Measurements from ENCODE around the gene UBASH3A. TPM values are rescaled to one million over a fixed set of nuclear protein-coding genes. Genes with fewer than 3 reads are reported as not detected.

The UBASH3A gene
- total RNA-seq, 1 donor from 2014 or later: not detected

DNA sequence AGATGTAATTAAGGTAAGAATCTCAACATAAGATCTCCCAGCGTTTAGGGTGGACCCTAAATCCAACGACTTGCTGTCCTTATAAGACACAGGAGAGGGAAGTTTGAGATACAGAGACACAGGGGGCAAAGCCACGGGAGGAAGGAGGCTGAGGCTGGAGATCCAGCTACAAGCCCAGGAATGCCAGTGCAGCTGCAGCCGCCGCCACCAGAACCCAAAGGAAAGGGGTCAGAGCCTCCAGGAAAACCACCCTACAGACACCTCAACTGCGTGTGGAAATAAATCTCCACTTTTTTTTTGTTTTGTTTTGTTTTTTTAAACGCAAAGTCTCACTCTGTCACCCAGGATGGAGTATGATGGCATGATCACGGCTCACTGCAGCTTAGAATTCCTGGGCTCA, 25.3 kb upstream of the UBASH3A start:
- Mint-ChIP-seq H3K9me3 (peaks cover 5% of the 10 kb centered on the region), H3K4me1 (no peaks in the 10 kb centered on the region), H3K27ac (ENCODE audit: unreplicated experiment) (no peak overlapping the region), H3K4me3 (no peak overlapping the region), H3K36me3 (ENCODE audit: low read depth) (no peaks in the 10 kb centered on the region), H3K27me3 (ENCODE audit: low read depth) (no peaks in the 10 kb centered on the region)
- TF ChIP-seq, protein P1, sequence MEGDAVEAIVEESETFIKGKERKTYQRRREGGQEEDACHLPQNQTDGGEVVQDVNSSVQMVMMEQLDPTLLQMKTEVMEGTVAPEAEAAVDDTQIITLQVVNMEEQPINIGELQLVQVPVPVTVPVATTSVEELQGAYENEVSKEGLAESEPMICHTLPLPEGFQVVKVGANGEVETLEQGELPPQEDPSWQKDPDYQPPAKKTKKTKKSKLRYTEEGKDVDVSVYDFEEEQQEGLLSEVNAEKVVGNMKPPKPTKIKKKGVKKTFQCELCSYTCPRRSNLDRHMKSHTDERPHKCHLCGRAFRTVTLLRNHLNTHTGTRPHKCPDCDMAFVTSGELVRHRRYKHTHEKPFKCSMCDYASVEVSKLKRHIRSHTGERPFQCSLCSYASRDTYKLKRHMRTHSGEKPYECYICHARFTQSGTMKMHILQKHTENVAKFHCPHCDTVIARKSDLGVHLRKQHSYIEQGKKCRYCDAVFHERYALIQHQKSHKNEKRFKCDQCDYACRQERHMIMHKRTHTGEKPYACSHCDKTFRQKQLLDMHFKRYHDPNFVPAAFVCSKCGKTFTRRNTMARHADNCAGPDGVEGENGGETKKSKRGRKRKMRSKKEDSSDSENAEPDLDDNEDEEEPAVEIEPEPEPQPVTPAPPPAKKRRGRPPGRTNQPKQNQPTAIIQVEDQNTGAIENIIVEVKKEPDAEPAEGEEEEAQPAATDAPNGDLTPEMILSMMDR (conservative IDR thresholded peaks at IDR 0.05): no peak
- no peak for DNase-seq (ENCODE audit: low read depth, low spot score)

DNA sequence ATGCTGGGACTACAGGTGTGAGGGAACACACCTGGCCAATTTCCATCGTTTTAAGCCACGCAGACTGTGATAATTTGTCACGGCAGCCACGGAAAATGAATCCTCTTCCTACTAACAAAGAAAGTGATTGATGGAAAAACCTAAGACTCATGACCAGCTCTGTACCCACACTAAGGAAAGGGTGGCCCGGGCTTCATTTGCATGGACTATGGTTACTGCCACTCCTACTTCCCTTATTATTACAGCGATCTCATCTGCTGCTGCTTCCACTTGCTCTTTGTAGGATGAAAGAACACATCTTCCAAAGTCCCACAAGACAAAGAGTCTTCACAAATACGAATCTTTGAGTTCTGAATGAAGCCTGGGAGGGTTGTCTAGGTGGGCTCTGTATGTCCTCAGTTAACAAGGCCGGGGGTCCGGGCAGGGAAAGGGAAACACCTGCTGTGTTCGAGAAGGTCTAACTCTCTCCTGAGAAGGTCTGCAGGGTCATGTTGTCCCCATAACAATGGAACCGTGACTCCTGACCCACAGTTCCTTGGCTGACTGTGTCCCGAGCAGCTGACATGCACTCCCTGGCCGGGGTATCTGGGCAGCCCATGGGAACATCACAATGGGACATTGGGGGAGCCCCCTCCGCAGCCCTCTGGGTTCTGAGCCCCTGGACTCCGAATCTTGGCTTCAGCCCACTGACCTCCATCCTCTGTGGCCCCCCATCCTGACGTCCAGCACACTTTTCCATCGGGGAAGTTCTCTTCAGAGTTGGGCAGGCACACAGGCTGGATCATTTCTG, 24.1 kb upstream of the UBASH3A start:
- Mint-ChIP-seq H3K9me3 (peaks cover 5% of the 10 kb centered on the region), H3K4me3 (no peak overlapping the region), H3K27me3 (ENCODE audit: low read depth) (peaks cover 4% of the 10 kb centered on the region), H3K27ac (ENCODE audit: unreplicated experiment) (no peak overlapping the region), H3K36me3 (ENCODE audit: low read depth) (no peaks in the 10 kb centered on the region), H3K4me1 (no peaks in the 10 kb centered on the region)
- no peak for DNase-seq (ENCODE audit: low read depth, low spot score)
- TF ChIP-seq, protein P1 (conservative IDR thresholded peaks at IDR 0.05): no peak

DNA sequence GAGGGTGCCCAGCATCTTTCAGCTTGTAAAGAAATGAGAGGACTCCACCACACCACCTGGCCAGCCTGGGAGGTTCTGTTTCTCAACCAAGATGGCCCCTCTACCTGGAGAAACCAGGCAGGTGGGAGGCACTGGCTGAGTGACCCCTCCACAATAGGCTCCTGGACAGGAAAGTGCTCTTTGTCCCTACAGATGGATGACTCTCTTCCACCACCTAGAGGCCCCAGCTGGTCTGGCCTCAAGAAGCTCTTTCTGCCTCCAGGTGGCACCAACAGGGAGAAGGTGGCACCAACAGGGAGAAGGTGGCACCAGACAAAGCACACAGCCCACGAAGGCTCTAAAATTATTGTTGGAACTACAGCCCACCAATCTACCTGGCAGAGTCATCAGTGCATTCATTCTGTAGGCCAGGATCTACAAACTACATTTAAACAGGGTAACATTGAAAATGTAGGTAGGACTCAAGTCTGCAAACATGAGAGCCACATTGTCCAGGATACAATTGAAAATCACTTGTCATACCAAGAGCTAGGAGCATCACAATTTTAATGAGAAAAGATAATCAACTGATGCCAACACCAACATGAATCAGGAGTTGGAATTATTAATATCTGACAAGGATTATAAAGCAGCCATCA, 22.2 kb upstream of the UBASH3A start:
- TF ChIP-seq, protein P1 (conservative IDR thresholded peaks at IDR 0.05): peak; percentile 54
- Mint-ChIP-seq H3K4me3 (no peak overlapping the region), H3K4me1 (no peaks in the 10 kb centered on the region), H3K27ac (ENCODE audit: unreplicated experiment) (no peak overlapping the region), H3K9me3 (peaks cover 5% of the 10 kb centered on the region), H3K27me3 (ENCODE audit: low read depth) (peaks cover 7% of the 10 kb centered on the region), H3K36me3 (ENCODE audit: low read depth) (no peaks in the 10 kb centered on the region)
- DNase-seq (ENCODE audit: low read depth, low spot score): no peak

DNA sequence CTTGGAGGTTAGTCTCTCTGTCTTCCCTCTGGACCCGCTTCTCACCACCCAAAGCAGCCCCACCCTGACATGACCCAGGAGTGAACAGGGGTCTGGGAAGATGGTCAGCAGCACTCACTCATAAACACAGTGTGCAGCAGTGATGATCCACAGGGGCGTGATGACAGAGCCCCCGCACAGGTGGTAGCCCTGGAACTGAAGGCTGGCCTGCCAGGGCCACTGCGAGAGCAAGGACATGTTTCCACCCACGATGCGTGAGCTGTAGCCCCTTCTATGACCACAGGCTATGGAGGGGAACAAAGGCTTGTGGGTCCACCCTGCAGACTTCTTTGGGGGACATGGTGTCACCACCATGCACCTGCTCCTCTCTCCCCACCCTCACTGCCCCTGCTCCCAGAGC, 20.8 kb upstream of the UBASH3A start:
- Mint-ChIP-seq H3K4me3 (no peak overlapping the region), H3K36me3 (ENCODE audit: low read depth) (no peaks in the 10 kb centered on the region), H3K9me3 (peaks cover 5% of the 10 kb centered on the region), H3K27ac (ENCODE audit: unreplicated experiment) (no peak overlapping the region), H3K27me3 (ENCODE audit: low read depth) (peaks cover 7% of the 10 kb centered on the region), H3K4me1 (no peaks in the 10 kb centered on the region)
- TF ChIP-seq, protein P1 (conservative IDR thresholded peaks at IDR 0.05): no peak
- DNase-seq (ENCODE audit: low read depth, low spot score): no peak

DNA sequence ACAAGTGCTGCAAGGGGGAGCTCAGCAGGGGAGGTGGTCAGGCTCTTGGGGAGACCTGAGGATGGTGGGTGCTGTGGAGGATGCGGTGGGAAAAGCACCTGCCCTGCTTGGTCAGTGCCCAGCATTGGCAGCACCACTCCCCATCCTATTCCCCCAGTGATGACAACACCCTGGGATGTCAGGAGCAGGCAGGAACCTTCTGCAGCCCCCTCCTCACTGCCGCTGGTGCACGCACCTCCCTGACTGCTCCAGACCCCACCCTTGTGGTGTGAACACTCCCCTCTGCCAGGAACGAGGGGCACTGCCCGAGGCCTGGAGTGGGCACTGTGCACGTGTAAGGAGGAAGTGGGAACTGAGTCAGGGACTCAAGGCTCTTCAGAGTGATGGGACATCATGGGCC, 20.4 kb upstream of the UBASH3A start:
- TF ChIP-seq, protein P1 (conservative IDR thresholded peaks at IDR 0.05): no peak
- no peak overlapping the region for H3K4me3 Mint-ChIP-seq
- no peaks in the 10 kb centered on the region for H3K4me1 Mint-ChIP-seq
- peaks cover 5% of the 10 kb centered on the region for H3K9me3 Mint-ChIP-seq
- DNase-seq (ENCODE audit: low read depth, low spot score): no peak
- H3K27ac Mint-ChIP-seq (ENCODE audit: unreplicated experiment): no peak overlapping the region
- H3K36me3 Mint-ChIP-seq (ENCODE audit: low read depth): no peaks in the 10 kb centered on the region
- peaks cover 7% of the 10 kb centered on the region for H3K27me3 Mint-ChIP-seq (ENCODE audit: low read depth)
